Measurements from ENCODE around the gene HNRNPAB. TPM values are rescaled to one million over a fixed set of nuclear protein-coding genes. Genes with fewer than 3 reads are reported as not detected.

HNRNPAB gene
- total RNA-seq, 1 donor from 2014 or later, result 102 TPM

- Histone ChIP-seq H3K27me3 (ENCODE audit: low read depth) (no peaks in the 10 kb centered on the region), H3K27ac (no peak overlapping the region), H3K9me3 (no peaks in the 10 kb centered on the region), H3K4me3 (no peak overlapping the region), H3K4me1 (peaks cover 21% of the 10 kb centered on the region), H3K36me3 (peaks cover 98% of the 10 kb centered on the region)
- DNase-seq, result no peak
- TF ChIP-seq CTCF (IDR thresholded peaks at IDR 0.05), result no peak
- ATAC-seq, result no peak
- intact Hi-C loops (cut with DNase I), result no loop called here
These were observed 8.1 kb downstream of the HNRNPAB start for GRCh38 chr5:178212241-178213002.

GRCh38 chr5:178213003-178213461 lies 8.7 kb downstream of the HNRNPAB start:
- Histone ChIP-seq H3K36me3 (peaks cover 92% of the 10 kb centered on the region), H3K27me3 (ENCODE audit: low read depth) (no peaks in the 10 kb centered on the region), H3K9me3 (no peaks in the 10 kb centered on the region), H3K4me3 (no peak overlapping the region), H3K27ac (no peak overlapping the region), H3K4me1 (peaks cover 15% of the 10 kb centered on the region)
- ATAC-seq, result no peak
- TF ChIP-seq CTCF (IDR thresholded peaks at IDR 0.05), result no peak
- intact Hi-C loops (cut with DNase I), result no loop called here
- peak; percentile 10 for DNase-seq

DNA sequence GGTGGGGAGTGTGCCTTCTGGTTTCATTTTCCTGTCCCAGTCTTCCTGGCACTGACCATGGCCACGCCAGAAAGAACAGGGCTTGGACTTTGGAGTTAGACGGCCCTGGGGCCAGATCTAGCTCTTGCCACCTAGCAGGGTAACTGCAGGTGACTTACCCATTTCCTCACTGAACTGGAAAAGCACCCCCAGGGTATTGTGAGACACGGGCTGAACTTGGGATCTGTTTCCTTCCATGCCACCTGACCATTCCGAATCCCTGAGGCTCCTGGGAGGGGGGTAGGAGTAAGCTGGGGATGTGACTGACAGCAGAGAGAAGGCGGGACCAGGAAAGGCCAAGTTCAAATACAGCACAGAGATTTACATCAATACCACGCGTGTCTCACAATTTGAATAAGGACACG lies 9.4 kb downstream of the HNRNPAB start:
- no peak overlapping the region for H3K27ac ChIP-seq
- no peaks in the 10 kb centered on the region for H3K9me3 ChIP-seq
- DNase-seq (peak; percentile 14), ATAC-seq (no peak)
- TF ChIP-seq CTCF (IDR thresholded peaks at IDR 0.05), result no peak
- intact Hi-C loops (cut with DNase I), result no loop called here
- H3K4me3 ChIP-seq, result no peak overlapping the region
- peaks cover 13% of the 10 kb centered on the region for H3K4me1 ChIP-seq
- H3K36me3 ChIP-seq, result peaks cover 85% of the 10 kb centered on the region
- H3K27me3 ChIP-seq (ENCODE audit: low read depth), result no peaks in the 10 kb centered on the region

DNA sequence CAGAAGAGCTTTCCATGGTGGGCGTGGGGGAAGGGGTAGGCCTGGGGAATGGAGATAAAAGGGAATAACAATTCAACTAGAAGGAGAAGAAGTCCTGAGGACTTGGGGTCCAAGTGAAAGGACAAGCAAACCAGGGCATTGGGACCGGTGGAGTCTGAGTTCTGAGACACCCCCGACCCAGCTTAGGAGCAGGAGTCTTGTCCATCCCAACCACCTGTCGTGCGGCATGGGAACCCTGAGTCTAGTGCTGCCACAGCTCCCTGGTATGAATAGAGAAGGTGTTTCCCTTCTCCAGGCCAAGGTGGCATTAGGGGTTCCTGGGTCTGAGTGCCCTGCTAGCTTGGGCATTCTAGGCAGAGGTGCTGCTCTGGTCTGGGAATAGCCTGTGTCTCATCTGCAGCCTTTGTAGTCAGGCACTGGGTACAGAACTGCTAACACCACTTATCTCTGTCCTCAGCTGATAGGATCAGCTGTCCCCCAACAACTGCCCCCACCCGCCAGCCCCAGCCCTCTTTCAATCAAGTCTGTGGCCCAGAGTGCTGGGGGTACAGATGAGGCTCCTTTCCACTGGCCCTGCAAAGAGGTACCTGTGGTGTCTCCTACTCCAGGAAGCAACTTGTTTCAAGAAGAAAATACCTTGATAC lies 9.9 kb downstream of the HNRNPAB start:
- intact Hi-C loops (cut with DNase I), result no loop called here
- Histone ChIP-seq H3K4me1 (peaks cover 13% of the 10 kb centered on the region), H3K36me3 (peaks cover 83% of the 10 kb centered on the region), H3K9me3 (no peaks in the 10 kb centered on the region), H3K27me3 (ENCODE audit: low read depth) (no peaks in the 10 kb centered on the region), H3K27ac (no peak overlapping the region), H3K4me3 (no peak overlapping the region)
- no peak for TF ChIP-seq CTCF (IDR thresholded peaks at IDR 0.05)
- ATAC-seq (no peak), DNase-seq (peak; percentile 16)

DNA sequence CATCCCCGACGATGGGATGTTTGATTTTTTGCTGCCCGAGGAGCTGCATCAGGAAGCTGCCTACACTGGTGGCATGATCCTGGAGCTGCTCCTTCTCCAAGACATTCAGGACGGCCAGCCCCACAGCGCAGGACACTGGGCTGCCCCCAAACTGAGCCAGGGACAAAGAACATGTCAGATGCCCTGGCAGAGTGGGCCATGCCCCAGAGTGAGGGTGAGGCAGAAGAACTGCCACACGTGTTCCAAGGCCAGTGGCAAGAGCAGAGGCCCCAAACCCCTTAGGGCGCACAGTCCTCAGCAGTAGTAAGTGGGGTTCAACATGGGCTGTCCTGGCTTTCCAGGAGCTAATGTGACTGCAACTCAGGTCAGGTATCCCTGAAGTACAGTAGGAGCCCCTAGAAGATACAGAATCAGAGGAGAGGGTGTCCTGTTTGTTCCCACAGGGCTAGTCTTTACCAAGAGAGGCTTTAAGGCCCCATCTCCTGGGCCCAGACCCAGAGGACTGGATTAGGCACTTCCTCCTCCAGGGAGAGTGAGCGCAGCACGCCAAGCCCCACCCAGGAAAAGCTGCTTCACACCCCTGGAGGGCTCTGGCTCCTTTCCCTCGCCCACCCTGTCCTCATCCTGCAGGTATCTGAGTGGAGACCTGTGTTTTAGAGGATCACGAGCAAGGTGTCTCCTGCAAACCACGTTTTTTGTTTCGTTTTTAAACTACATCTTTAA lies 11.1 kb downstream of the HNRNPAB start:
- H3K36me3 ChIP-seq, result peaks cover 82% of the 10 kb centered on the region
- H3K27ac ChIP-seq, result no peak overlapping the region
- ATAC-seq, result peak in 1 of 2 donors; percentile 22
- no peaks in the 10 kb centered on the region for H3K9me3 ChIP-seq
- peaks cover 13% of the 10 kb centered on the region for H3K4me1 ChIP-seq
- peak; percentile 45 for DNase-seq
- intact Hi-C loops (cut with DNase I), result no loop called here
- no peak for TF ChIP-seq CTCF (IDR thresholded peaks at IDR 0.05)
- H3K4me3 ChIP-seq, result no peak overlapping the region
- H3K27me3 ChIP-seq (ENCODE audit: low read depth), result no peaks in the 10 kb centered on the region

Data from lower lobe of right lung (tissue), 2 donors.